ENCODE measurements around the gene TMCC2. TPM values are rescaled to one million over a fixed set of nuclear protein-coding genes. Genes with fewer than 3 reads are reported as not detected.

The TMCC2 gene
- total RNA-seq, 4 donors from 2014 or later = 0.53 to 4.1 (median 1.1) TPM

DNA sequence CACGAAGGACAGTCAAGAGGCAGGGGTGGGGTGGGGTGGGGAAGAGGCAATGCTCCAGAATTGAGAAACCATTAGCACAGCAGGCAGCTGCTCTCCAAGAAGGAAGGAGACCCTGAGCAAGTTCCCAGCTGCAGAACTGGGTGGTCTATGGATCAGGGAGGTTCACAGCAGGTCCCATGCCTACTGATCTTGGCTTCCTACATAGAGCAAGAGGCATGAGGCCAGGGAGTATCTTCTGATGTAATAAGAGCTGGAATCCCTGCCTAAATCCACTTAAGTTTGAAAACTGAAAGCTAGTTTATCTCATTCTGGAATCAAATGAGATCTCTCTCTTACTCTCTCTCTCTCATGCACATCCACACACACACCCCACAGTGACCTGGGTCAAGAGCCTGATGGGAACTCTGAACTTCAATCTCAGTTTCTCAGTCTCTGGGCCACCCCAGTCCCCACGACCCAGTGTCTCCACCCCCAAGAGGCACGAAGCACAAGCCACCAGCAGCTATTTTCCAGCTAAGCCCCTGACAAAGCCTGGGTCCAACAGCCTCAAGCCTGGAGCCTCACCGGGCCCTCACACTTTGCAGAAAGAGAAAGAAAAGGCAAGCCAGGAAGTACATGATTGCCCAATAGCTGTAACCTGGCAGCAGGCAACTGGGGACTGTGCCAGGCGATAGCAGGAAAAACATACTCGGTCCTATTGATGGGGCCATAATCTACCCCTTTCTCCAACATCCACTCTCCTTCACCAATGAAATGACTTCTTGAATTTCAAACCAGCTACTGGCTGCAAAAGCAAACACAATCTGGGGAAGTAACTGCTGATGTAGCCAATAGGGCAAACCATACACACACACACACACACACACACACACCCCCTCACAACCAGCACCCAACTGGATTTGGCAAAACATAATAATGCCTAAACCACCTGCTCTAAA, 91.6 kb downstream of the TMCC2 start:
- Histone ChIP-seq H3K27me3 (no peaks in the 10 kb centered on the region), H3K4me1 (peaks cover 17 to 56% (median 36%) of the 10 kb centered on the region in 4 donors), H3K9me3 (no peaks in the 10 kb centered on the region), H3K27ac (peak overlapping the region; percentile 70 to 92 (median 83)), H3K36me3 (no peaks in the 10 kb centered on the region), H3K4me3 (peak overlapping the region; percentile 60 to 94 (median 88))
- TF ChIP-seq, protein P1, sequence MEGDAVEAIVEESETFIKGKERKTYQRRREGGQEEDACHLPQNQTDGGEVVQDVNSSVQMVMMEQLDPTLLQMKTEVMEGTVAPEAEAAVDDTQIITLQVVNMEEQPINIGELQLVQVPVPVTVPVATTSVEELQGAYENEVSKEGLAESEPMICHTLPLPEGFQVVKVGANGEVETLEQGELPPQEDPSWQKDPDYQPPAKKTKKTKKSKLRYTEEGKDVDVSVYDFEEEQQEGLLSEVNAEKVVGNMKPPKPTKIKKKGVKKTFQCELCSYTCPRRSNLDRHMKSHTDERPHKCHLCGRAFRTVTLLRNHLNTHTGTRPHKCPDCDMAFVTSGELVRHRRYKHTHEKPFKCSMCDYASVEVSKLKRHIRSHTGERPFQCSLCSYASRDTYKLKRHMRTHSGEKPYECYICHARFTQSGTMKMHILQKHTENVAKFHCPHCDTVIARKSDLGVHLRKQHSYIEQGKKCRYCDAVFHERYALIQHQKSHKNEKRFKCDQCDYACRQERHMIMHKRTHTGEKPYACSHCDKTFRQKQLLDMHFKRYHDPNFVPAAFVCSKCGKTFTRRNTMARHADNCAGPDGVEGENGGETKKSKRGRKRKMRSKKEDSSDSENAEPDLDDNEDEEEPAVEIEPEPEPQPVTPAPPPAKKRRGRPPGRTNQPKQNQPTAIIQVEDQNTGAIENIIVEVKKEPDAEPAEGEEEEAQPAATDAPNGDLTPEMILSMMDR (IDR thresholded peaks at IDR 0.05) = no peak
- peak; percentile 19 to 39 for TF ChIP-seq POLR2A (IDR thresholded peaks at IDR 0.05)
- DNase-seq = peak; percentile 52 to 88 (median 82)

DNA sequence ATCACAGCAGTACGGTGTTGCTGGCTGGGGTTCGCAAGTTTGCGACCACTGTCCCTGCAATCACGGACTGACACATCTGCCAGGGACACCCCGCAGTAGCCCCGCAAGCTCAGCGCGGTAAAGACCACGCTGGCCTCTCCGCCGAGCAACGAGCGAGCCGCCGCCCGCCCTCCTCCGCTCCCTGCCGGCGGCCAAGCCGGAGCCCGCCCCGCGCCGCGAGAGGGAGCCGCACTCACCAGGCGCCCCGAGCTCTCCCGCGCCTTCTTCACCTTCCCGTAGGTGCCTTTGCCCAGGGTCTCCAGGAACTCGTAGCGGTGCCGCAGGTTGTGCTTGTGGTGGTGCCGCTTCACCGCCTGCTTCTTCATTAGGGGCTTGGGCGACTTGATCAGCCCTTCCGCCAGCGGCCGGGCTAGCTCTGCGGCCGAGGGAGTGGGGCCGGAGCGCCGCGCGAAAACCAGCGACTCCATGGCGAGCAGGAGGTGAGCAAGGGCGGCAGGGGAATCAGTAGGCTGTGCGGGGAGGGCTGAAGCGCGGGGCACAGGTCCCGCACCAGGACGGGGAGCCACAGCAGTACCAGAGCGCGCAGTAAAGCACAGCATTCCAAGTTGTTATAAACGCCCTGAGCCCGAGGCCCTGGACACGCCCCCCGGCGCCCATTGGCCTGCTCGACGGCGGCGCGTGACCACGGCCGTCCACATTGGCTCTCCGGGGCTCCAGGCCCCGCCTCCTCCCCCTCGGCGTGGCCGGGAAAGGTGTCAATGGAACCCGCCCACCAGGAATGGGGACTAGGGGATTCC, 93.6 kb downstream of the TMCC2 start, which contains the start of gene NUAK2:
Gene NUAK2 (minus strand): TSS at position 584 of the 797 bp plus-strand sequence. CDS start 117 bp downstream, at position 467.
- H3K4me3 ChIP-seq = peak within 1 kb of the TSS; percentile 60 to 94 (median 88)
- peak; percentile 97 to 98 (median 98) for DNase-seq
- H3K27ac ChIP-seq = peak within 1 kb of the TSS; percentile 86 to 94 (median 90)
- TF ChIP-seq, protein P1 (IDR thresholded peaks at IDR 0.05) = peak in 4 of 6 experiments; percentile 23 to 34 (median 25)
- TF ChIP-seq POLR2A (IDR thresholded peaks at IDR 0.05) = peak; percentile 95
- no peaks in the 10 kb centered on the region for H3K9me3 ChIP-seq
- H3K27me3 ChIP-seq = no peaks in the 10 kb centered on the region
- peaks cover 13 to 47% (median 30%) of the 10 kb centered on the region in 4 donors for H3K4me1 ChIP-seq
- no peaks in the 10 kb centered on the region for H3K36me3 ChIP-seq

DNA sequence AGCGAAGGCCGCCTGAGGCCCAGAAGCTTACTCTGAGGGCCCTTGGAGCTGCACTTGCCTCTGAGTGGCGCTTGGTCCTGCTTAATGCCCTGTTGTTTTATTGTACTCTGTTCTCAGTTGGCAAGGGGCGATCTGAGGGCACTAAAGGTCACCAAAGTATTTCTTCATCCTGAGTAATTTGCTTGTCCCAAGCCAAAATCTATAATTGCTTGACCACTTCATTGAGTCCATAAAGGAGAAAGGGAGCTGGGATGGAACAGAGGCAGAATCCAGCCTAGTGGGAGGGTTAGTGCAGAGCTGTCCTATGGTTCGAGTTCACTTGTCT, 94.2 kb downstream of the TMCC2 start:
- peak overlapping the region; percentile 86 to 94 (median 90) for H3K27ac ChIP-seq
- no peaks in the 10 kb centered on the region for H3K36me3 ChIP-seq
- H3K9me3 ChIP-seq = no peaks in the 10 kb centered on the region
- TF ChIP-seq POLR2A (IDR thresholded peaks at IDR 0.05) = no peak
- no peaks in the 10 kb centered on the region for H3K27me3 ChIP-seq
- peak overlapping the region; percentile 60 to 94 (median 88) for H3K4me3 ChIP-seq
- H3K4me1 ChIP-seq = peaks cover 8 to 42% (median 25%) of the 10 kb centered on the region in 4 donors
- DNase-seq = no peak

Other genes with a start within 250 kb of the TMCC2 start
- gene CNTN2, start 184.7 kb upstream of the TMCC2 start, total RNA-seq = 1 to 10 TPM in 1 of 4 donors, under 1 TPM in 1, not detected in 2; 0.18 to 2.8 TPM
- gene TMEM81, start 143.5 kb upstream of the TMCC2 start, total RNA-seq = 1 to 10 TPM in 3 of 4 donors, under 1 TPM in 1; 0.88 to 3.3 (median 2.6) TPM
- gene RBBP5, start 106.0 kb upstream of the TMCC2 start, total RNA-seq = 10 to 100 TPM; 11.9 to 21.5 (median 15.3) TPM
- gene DSTYK, start 16.2 kb upstream of the TMCC2 start, total RNA-seq = 10 to 100 TPM in 1 of 4 donors, 1 to 10 TPM in 3; 3.5 to 11.6 (median 6.8) TPM
- gene NUAK2, start 93.8 kb downstream of the TMCC2 start, total RNA-seq = 10 to 100 TPM; 22.0 to 40.0 (median 30.9) TPM
- gene KLHDC8A, start 129.0 kb downstream of the TMCC2 start, total RNA-seq = not detected
- 1 to 10 TPM in 2 of 4 donors, not detected in 2; 2.4 to 3.7 TPM for gene LEMD1, start 194.1 kb downstream of the TMCC2 start, total RNA-seq
- gene BLACAT1, start 228.1 kb downstream of the TMCC2 start, total RNA-seq = 1 to 10 TPM in 2 of 4 donors, under 1 TPM in 1, not detected in 1; 0.53 to 3.6 (median 1.5) TPM

Measured in Peyer's patch (tissue), 4 donors.